IPS DF 4.7 (cell line): Measurements from ENCODE around the gene SLC6A6.

Experiments
- DNase-seq: peaks from one replicate; pipeline ENCODE4 v3.0.0-alpha.2; 2013; ENCODE audit warnings: low spot score; ENCODE audit errors: extremely low read depth

Gene SLC6A6

GRCh38 chr3:14416453-14416852, 14.0 kb downstream of the SLC6A6 start:
- no peak for DNase-seq

- DNase-seq, result no peak
These were observed 16.2 kb downstream of the SLC6A6 start for GRCh38 chr3:14418296-14419250.

GRCh38 chr3:14422016-14422963, 19.9 kb downstream of the SLC6A6 start:
- no peak for DNase-seq

- no peak for DNase-seq
These were observed 20.9 kb downstream of the SLC6A6 start for GRCh38 chr3:14423197-14423743.

- no peak for DNase-seq
These were observed 21.6 kb downstream of the SLC6A6 start for GRCh38 chr3:14423963-14424362.

- no peak for DNase-seq
These were observed 22.5 kb downstream of the SLC6A6 start for GRCh38 chr3:14424711-14425580.

- DNase-seq, result no peak
These were observed 23.3 kb downstream of the SLC6A6 start for GRCh38 chr3:14425581-14426304.

GRCh38 chr3:14426305-14426620, 23.9 kb downstream of the SLC6A6 start:
- no peak for DNase-seq

- DNase-seq, result no peak
These were observed 26.0 kb downstream of the SLC6A6 start for GRCh38 chr3:14428087-14429033.

GRCh38 chr3:14429237-14429636, 26.8 kb downstream of the SLC6A6 start:
- no peak for DNase-seq

- DNase-seq, result no peak
These were observed 27.2 kb downstream of the SLC6A6 start for GRCh38 chr3:14429640-14430039.

GRCh38 chr3:14430053-14430452, 27.6 kb downstream of the SLC6A6 start:
- no peak for DNase-seq

- DNase-seq, result no peak
These were observed 28.5 kb downstream of the SLC6A6 start for GRCh38 chr3:14430706-14431451.

GRCh38 chr3:14431452-14431916, 29.1 kb downstream of the SLC6A6 start:
- no peak for DNase-seq

GRCh38 chr3:14431917-14432834, 29.8 kb downstream of the SLC6A6 start:
- no peak for DNase-seq

GRCh38 chr3:14433106-14433505, 30.7 kb downstream of the SLC6A6 start:
- no peak for DNase-seq

GRCh38 chr3:14434126-14434497, 31.7 kb downstream of the SLC6A6 start:
- DNase-seq, result no peak
